H9 (cell line): ENCODE data around the gene GALNS. TPM values are rescaled to one million over a fixed set of nuclear protein-coding genes. Genes with fewer than 3 reads are reported as not detected.
A peak's percentile ranks its signal among the peaks of the same experiment; 100 is the strongest.

ENCODE experiments used
- DNase-seq: peaks from one replicate; pipeline ENCODE4 v3.0.0-alpha.2; 2017
- H2AFZ ChIP-seq: one replicate; pipeline ENCODE4 v1.6.1; 2013; ENCODE audit warnings: mild to moderate bottlenecking, low read length, control low read depth, moderate library complexity
- H2AK5ac ChIP-seq: 2 replicates; pipeline ENCODE4 v1.6.1; 2013; ENCODE audit warnings: low read length, control low read depth, mixed read lengths; ENCODE audit not compliant: insufficient read length
- H2BK120ac ChIP-seq: one replicate; pipeline ENCODE4 v1.6.1; 2013; ENCODE audit warnings: low read depth, mild to moderate bottlenecking, low read length, control low read depth, inconsistent platforms; ENCODE audit not compliant: poor library complexity, severe bottlenecking
- H2BK12ac ChIP-seq: 2 replicates; pipeline ENCODE4 v1.6.1; 2013; ENCODE audit warnings: low read length, control low read depth, mixed read lengths, low read depth; ENCODE audit not compliant: insufficient read length
- H2BK15ac ChIP-seq: 2 replicates; pipeline ENCODE4 v1.6.1; 2013; ENCODE audit warnings: low read depth, low read length, control low read depth
- H2BK20ac ChIP-seq: one replicate; pipeline ENCODE4 v1.6.1; 2013; ENCODE audit warnings: low read depth, mild to moderate bottlenecking, low read length, control low read depth, inconsistent platforms; ENCODE audit not compliant: poor library complexity, severe bottlenecking
- H2BK5ac ChIP-seq: 2 replicates; pipeline ENCODE4 v1.6.1; 2013; ENCODE audit warnings: low read length, control low read depth, mixed read lengths; ENCODE audit not compliant: insufficient read length
- H3K14ac ChIP-seq: 2 replicates; pipeline ENCODE4 v1.6.1; 2013; ENCODE audit warnings: low read length, control low read depth; ENCODE audit not compliant: insufficient read depth
- H3K18ac ChIP-seq: 2 replicates; pipeline ENCODE4 v1.6.1; 2013; ENCODE audit warnings: low read depth, mild to moderate bottlenecking, mixed read lengths, low read length, control low read depth; ENCODE audit not compliant: insufficient read length
- H3K23ac ChIP-seq: 2 replicates; pipeline ENCODE4 v1.6.1; 2013; ENCODE audit warnings: low read length, control low read depth, mixed read lengths, low read depth; ENCODE audit not compliant: insufficient read length
- H3K23me2 ChIP-seq: 2 replicates; pipeline ENCODE4 v1.6.1; 2013; ENCODE audit warnings: low read depth, mild to moderate bottlenecking, mixed read lengths, low read length, control low read depth; ENCODE audit not compliant: insufficient read length, poor library complexity, severe bottlenecking
- H3K27ac ChIP-seq: 2 replicates; pipeline ENCODE4 v1.5.1; 2013; ENCODE audit warnings: low read length, control low read depth, mixed read lengths, low read depth; ENCODE audit not compliant: insufficient read length
- H3K27me3 ChIP-seq: 2 replicates; pipeline ENCODE4 v1.6.1; 2013; ENCODE audit warnings: low read length, control low read depth, inconsistent platforms; ENCODE audit not compliant: insufficient read depth
- H3K4ac ChIP-seq: 2 replicates; pipeline ENCODE4 v1.6.1; 2013; ENCODE audit warnings: low read depth, mild to moderate bottlenecking, control low read depth, inconsistent platforms, low read length, moderate library complexity
- H3K4me1 ChIP-seq: 2 replicates; pipeline ENCODE4 v1.6.1; 2013; ENCODE audit warnings: low read length, control low read depth, inconsistent platforms; ENCODE audit not compliant: insufficient read depth
- H3K4me2 ChIP-seq: 2 replicates; pipeline ENCODE4 v1.6.1; 2013; ENCODE audit warnings: low read length, control low read depth, mixed read lengths; ENCODE audit not compliant: insufficient read length, insufficient read depth
- H3K56ac ChIP-seq: 2 replicates; pipeline ENCODE4 v1.6.1; 2013; ENCODE audit warnings: low read depth, mild to moderate bottlenecking, mixed read lengths, low read length, control low read depth; ENCODE audit not compliant: insufficient read length
- H3K79me1 ChIP-seq: 2 replicates; pipeline ENCODE4 v1.6.1; 2013; ENCODE audit warnings: low read depth, mild to moderate bottlenecking, moderate library complexity, low read length, control low read depth, inconsistent platforms; ENCODE audit not compliant: insufficient read depth, poor library complexity, severe bottlenecking
- H3K79me2 ChIP-seq: 2 replicates; pipeline ENCODE4 v1.6.1; 2013; ENCODE audit warnings: low read length, control low read depth, inconsistent platforms; ENCODE audit not compliant: insufficient read depth
- H3K9ac ChIP-seq: 2 replicates; pipeline ENCODE4 v1.6.1; 2013; ENCODE audit warnings: low read length, control low read depth, mixed read lengths; ENCODE audit not compliant: insufficient read length; ENCODE audit errors: extremely low read depth
- H3K9me3 ChIP-seq: one replicate; pipeline ENCODE4 v1.6.1; 2013; ENCODE audit warnings: low read depth, low read length, inconsistent platforms; ENCODE audit not compliant: control insufficient read depth
- H3T11ph ChIP-seq: one replicate; pipeline ENCODE4 v1.6.1; 2013; ENCODE audit warnings: mild to moderate bottlenecking, low read length, control low read depth, inconsistent platforms
- H4K20me1 ChIP-seq: one replicate; pipeline ENCODE4 v1.6.1; 2013; ENCODE audit not compliant: control insufficient read depth, insufficient read length, insufficient read depth
- H4K5ac ChIP-seq: 2 replicates; pipeline ENCODE4 v1.6.1; 2013; ENCODE audit warnings: low read depth, mild to moderate bottlenecking, mixed read lengths, low read length, control low read depth; ENCODE audit not compliant: insufficient read length
- H4K8ac ChIP-seq: replicated peaks from 2 replicates; pipeline ENCODE4 v1.6.1; 2013; ENCODE audit warnings: low read length, control low read depth, mixed read lengths, low read depth; ENCODE audit not compliant: insufficient read length
- H4K91ac ChIP-seq: 2 replicates; pipeline ENCODE4 v1.6.1; 2013; ENCODE audit warnings: low read depth, mild to moderate bottlenecking, moderate library complexity, mixed read lengths, low read length, control low read depth; ENCODE audit not compliant: insufficient read length
- H3K27ac Mint-ChIP-seq, 3 experiments: 2 replicates in 2 of 3; 3 replicates in 1 of 3; pipeline ENCODE4 v1.8.0; 2020 to 2021; ENCODE audit warnings: mixed read lengths in 3 of 3, mild to moderate bottlenecking in 1 of 3, moderate library complexity in 1 of 3
- H3K27me3 Mint-ChIP-seq: 2 replicates; pipeline ENCODE4 v1.8.0; 2021; ENCODE audit warnings: low read depth, mild to moderate bottlenecking, moderate library complexity, mixed read lengths
- H3K36me3 Mint-ChIP-seq, 3 experiments: 2 replicates in 2 of 3; 3 replicates in 1 of 3; pipeline ENCODE4 v1.8.0; 2020 to 2021; ENCODE audit warnings: low read depth in 3 of 3, mixed read lengths in 3 of 3; ENCODE audit not compliant: insufficient read depth in 1 of 3
- H3K4me1 Mint-ChIP-seq, 2 experiments: 2 replicates each; pipeline ENCODE4 v1.8.0; 2020; ENCODE audit warnings: mixed read lengths in 2 of 2
- H3K4me3 Mint-ChIP-seq, 2 experiments: 2 replicates in 1 of 2; 3 replicates in 1 of 2; pipeline ENCODE4 v1.8.0; 2020 to 2021; ENCODE audit warnings: mild to moderate bottlenecking in 2 of 2, mixed read lengths in 2 of 2, moderate library complexity in 1 of 2
- H3K9me3 Mint-ChIP-seq, 2 experiments: 2 replicates in 1 of 2; 3 replicates in 1 of 2; pipeline ENCODE4 v1.8.0; 2020; ENCODE audit warnings: mild to moderate bottlenecking in 2 of 2, mixed read lengths in 2 of 2, moderate library complexity in 1 of 2
- CTCF ChIP-seq: fragments of 200-600 bp; sonication (generic); conservative IDR thresholded peaks from 3 replicates; pipeline ENCODE4 v1.8.0; 2021; ENCODE audit warnings: antibody characterized with exemption, mild to moderate bottlenecking
- WGBS: extraction: QIAGEN DNeasy Blood & Tissue Kit; methylation state at CpG from one replicate; pipeline ENCODE4 v1.1.7; 2013; ENCODE audit warnings: missing lambda C conversion rate, low lambda C conversion rate, mixed read lengths; ENCODE audit not compliant: insufficient read length; ENCODE audit errors: extremely low coverage; 5-methylcytosine and 5-hydroxymethylcytosine counted together
- total RNA-seq: library from RNA; stranded (reverse); gene quantifications from 2 replicates; pipeline ENCODE4 v1.2.1, GENCODE V29; 2021

The GALNS gene
- total RNA-seq, 1 experiment from 2014 or later, result 20.3 TPM

- no peak for DNase-seq
- peaks cover 8 to 19% (median 12%) of the 10 kb centered on the region in 3 experiments for H3K36me3 Mint-ChIP-seq
- no peaks in the 10 kb centered on the region for H3K79me1 ChIP-seq
- peak overlapping the region in 1 of 3 experiments; percentile 27; a peak in 1 of 7 replicates for H3K27ac Mint-ChIP-seq
- H4K91ac ChIP-seq, result no peak overlapping the region
- no peak overlapping the region for H2AFZ ChIP-seq
- H3K4ac ChIP-seq, result no peak overlapping the region
- no peak overlapping the region for H3K14ac ChIP-seq
- no peaks in the 10 kb centered on the region for H3K9me3 ChIP-seq
- H3K27me3 Mint-ChIP-seq, result no peaks in the 10 kb centered on the region
- no peak overlapping the region for H4K8ac ChIP-seq
- H2BK15ac ChIP-seq, result no peak overlapping the region
- no peak overlapping the region for H3K27ac ChIP-seq
- H3K9ac ChIP-seq, result no peak overlapping the region
- H3K23ac ChIP-seq, result no peak overlapping the region
- H2BK20ac ChIP-seq, result no peak overlapping the region
- WGBS, result no CpG with 5 or more reads among the region's 33 CpGs
- no peak overlapping the region for H3K18ac ChIP-seq
- H4K20me1 ChIP-seq, result no peaks in the 10 kb centered on the region
- no peak overlapping the region for H4K5ac ChIP-seq
- H2BK12ac ChIP-seq, result no peak overlapping the region
- no peaks in the 10 kb centered on the region for H3K79me2 ChIP-seq
- H3K23me2 ChIP-seq, result no peaks in the 10 kb centered on the region
- H3K4me2 ChIP-seq, result no peak overlapping the region
- H3K4me3 Mint-ChIP-seq, result no peak overlapping the region
- no peak overlapping the region for H3T11ph ChIP-seq
- H3K27me3 ChIP-seq, result no peaks in the 10 kb centered on the region
- H3K9me3 Mint-ChIP-seq, result peaks cover 0 to 6% of the 10 kb centered on the region in 2 experiments; a peak in 2 of 5 replicates
- no peaks in the 10 kb centered on the region for H3K4me1 ChIP-seq
- H3K4me1 Mint-ChIP-seq, result peaks cover 1 to 8% of the 10 kb centered on the region in 2 experiments; a peak in 3 of 4 replicates
- no peak for TF ChIP-seq CTCF
- no peak overlapping the region for H3K56ac ChIP-seq
- H2BK5ac ChIP-seq, result no peak overlapping the region
- no peak overlapping the region for H2AK5ac ChIP-seq
- H2BK120ac ChIP-seq, result no peak overlapping the region
Measured at GRCh38 chr16:88850531-88851199, 6.1 kb downstream of the GALNS start.
